Gastroesophageal sphincter (tissue), 4 donors: ENCODE results near the gene PIAS3. TPM values are rescaled to one million over a fixed set of nuclear protein-coding genes. Genes with fewer than 3 reads are reported as not detected.
A peak's percentile ranks its signal among the peaks of the same experiment; 100 is the strongest.

Experiments
- ATAC-seq: fragments of 150-250 bp; one replicate; pipeline ENCODE4 v1.9.1; 2016; ENCODE audit warnings: mild to moderate bottlenecking, moderate library complexity
- H3K27ac ChIP-seq, 4 donors: fragments of 200-600 bp; sonication (generic) in 3 of 4; 1 replicate in 3 of 4; 2 replicates in 1 of 4; pipeline ENCODE4 v1.5.1; 2016 to 2019
- H3K27me3 ChIP-seq: fragments of 200-600 bp; sonication (generic); one replicate; pipeline ENCODE4 v1.5.1; 2019
- H3K36me3 ChIP-seq, 2 donors: fragments of 200-600 bp; sonication (generic); one replicate each; pipeline ENCODE4 v1.5.1; 2019; ENCODE audit warnings: control low read depth in 1 of 2
- H3K4me1 ChIP-seq, 3 donors: fragments of 200-600 bp; sonication (generic); 1 replicate in 2 of 3; 2 replicates in 1 of 3; pipeline ENCODE4 v1.5.1; 2016 to 2019; ENCODE audit warnings: control low read depth in 2 of 3
- H3K4me3 ChIP-seq, 2 donors: fragments of 200-600 bp; sonication (generic); one replicate each; pipeline ENCODE4 v1.5.1; 2019; ENCODE audit warnings: mild to moderate bottlenecking in 1 of 2, moderate library complexity in 1 of 2
- H3K9me3 ChIP-seq, 3 donors: fragments of 200-600 bp; sonication (generic); one replicate each; pipeline ENCODE4 v1.5.1; 2017 to 2019; ENCODE audit warnings: control low read depth in 2 of 3
- EP300 ChIP-seq: sonication (generic); formaldehyde crosslinking; IDR thresholded peaks from one replicate; pipeline ENCODE4 v1.6.1; 2017; ENCODE audit warnings: antibody characterized with exemption, mild to moderate bottlenecking
- POLR2A ChIP-seq, 2 donors: fragments of 450-650 bp; IDR thresholded peaks; one replicate each; pipeline ENCODE4 v1.6.1; 2017; ENCODE audit warnings: antibody characterized with exemption in 2 of 2, mild to moderate bottlenecking in 2 of 2, moderate library complexity in 1 of 2
- POLR2AphosphoS5 ChIP-seq: sonication (generic); formaldehyde crosslinking; IDR thresholded peaks from one replicate; pipeline ENCODE4 v1.6.1; 2017; ENCODE audit warnings: antibody characterized with exemption
- WGBS, 2 donors: methylation state at CpG; one replicate each; pipeline ENCODE4 v1.1.5; 2018; ENCODE audit warnings: low coverage in 1 of 2; 5-methylcytosine and 5-hydroxymethylcytosine counted together
- total RNA-seq, 4 donors: library from RNA; depleted of rRNA; stranded (reverse); fragments of >200 nt; gene quantifications; one replicate each; pipeline ENCODE4 v1.1.0, GENCODE V29; 2016
- TF ChIP-seq, protein P1 (sequence below), 4 experiments: fragments of 200-600 bp in 2 of 4; fragments of 450-650 bp in 2 of 4; sonication (generic) in 1 of 4; IDR thresholded peaks; one replicate each; pipeline ENCODE4 v1.5.1; 2017 to 2019; ENCODE audit warnings: antibody characterized with exemption in 4 of 4, mild to moderate bottlenecking in 2 of 4, moderate library complexity in 2 of 4

PIAS3 gene
- total RNA-seq, 4 donors from 2014 or later, result 14.0 to 26.0 (median 19.2) TPM

DNA sequence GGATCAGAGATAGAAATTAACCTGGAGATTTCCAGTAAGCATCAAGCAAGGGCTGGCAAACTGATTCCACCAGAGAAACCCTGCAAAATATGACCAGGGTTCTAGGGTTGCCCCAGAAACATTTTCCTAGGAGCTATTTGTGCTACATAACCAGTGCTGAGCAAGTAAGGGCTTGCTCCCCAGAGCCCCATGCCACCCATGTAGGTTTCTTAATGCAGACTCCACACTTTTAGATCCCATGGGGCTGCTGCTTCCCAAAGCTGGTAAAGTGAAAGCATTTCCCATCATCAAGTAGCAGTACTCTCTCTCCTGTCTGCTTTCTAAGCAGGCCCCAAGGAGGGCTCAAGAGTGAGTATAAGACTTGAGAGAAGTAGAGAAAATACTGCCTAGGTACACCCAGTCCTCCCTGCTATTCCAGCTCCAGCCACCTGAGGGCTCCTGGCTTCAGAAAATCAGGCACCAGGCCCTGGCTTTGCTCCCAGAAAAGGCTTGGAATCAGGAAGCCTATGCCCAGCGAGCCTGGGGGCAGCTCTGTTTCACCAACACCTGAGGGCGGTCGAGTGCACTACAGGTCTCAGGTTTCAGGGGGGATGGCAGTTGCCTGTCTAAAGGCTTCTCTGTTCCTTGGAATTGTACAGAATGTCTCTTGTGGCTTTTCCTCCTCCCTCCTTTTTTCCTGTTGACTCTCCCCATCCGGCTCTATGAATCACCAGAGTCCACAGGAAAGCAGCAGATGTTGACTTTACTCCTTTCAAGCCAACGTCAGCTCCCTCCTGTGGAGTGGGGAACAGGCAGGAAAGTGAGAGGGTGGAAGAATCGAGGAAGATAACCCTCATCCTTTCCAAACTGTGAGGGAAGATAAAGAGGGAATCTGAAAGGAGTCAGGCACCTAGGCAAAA is 33.0 kb upstream of the PIAS3 start:
- WGBS, 2 donors, result 0% methylated on average over 2 to 4 of the region's 6 CpGs
- no peaks in the 10 kb centered on the region for H3K36me3 ChIP-seq
- H3K27me3 ChIP-seq, result no peaks in the 10 kb centered on the region
- no peaks in the 10 kb centered on the region for H3K9me3 ChIP-seq
- H3K4me1 ChIP-seq, result peaks cover 7 to 25% (median 14%) of the 10 kb centered on the region in 3 donors
- peak overlapping the region; percentile 68 to 91 (median 84) for H3K27ac ChIP-seq
- peak overlapping the region in 1 of 2 donors; percentile 5 for H3K4me3 ChIP-seq
- ATAC-seq, result peak; percentile 96
- TF ChIP-seq POLR2A (IDR thresholded peaks at IDR 0.05) (no peak), POLR2AphosphoS5 (no peak)
- TF ChIP-seq, protein P1, sequence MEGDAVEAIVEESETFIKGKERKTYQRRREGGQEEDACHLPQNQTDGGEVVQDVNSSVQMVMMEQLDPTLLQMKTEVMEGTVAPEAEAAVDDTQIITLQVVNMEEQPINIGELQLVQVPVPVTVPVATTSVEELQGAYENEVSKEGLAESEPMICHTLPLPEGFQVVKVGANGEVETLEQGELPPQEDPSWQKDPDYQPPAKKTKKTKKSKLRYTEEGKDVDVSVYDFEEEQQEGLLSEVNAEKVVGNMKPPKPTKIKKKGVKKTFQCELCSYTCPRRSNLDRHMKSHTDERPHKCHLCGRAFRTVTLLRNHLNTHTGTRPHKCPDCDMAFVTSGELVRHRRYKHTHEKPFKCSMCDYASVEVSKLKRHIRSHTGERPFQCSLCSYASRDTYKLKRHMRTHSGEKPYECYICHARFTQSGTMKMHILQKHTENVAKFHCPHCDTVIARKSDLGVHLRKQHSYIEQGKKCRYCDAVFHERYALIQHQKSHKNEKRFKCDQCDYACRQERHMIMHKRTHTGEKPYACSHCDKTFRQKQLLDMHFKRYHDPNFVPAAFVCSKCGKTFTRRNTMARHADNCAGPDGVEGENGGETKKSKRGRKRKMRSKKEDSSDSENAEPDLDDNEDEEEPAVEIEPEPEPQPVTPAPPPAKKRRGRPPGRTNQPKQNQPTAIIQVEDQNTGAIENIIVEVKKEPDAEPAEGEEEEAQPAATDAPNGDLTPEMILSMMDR (IDR thresholded peaks at IDR 0.05), result peak; percentile 91 to 98 (median 94)

DNA sequence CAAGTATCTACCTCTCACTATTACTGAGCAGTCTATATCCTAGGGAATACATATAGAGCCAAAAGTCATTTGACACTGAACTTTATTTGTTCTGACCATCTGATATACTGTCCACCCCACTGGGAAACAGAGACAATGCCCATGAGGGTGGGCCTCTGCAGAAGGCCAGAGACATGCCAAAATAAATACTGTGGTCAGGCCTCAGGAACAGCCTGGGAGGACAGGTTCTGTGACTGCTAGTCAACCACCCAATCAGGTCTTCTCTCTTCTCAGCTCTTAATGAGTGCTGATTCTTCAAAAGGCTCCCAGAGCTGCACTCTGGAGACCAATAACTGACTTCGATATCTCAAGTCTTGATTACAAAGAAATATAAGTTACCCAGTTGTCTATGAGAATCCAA is 32.3 kb upstream of the PIAS3 start:
- H3K4me3 ChIP-seq, result no peak overlapping the region
- no peaks in the 10 kb centered on the region for H3K36me3 ChIP-seq
- TF ChIP-seq EP300 (no peak), POLR2AphosphoS5 (no peak), POLR2A (IDR thresholded peaks at IDR 0.05) (no peak)
- TF ChIP-seq, protein P1 (IDR thresholded peaks at IDR 0.05), result no peak
- ATAC-seq, result no peak
- H3K9me3 ChIP-seq, result no peaks in the 10 kb centered on the region
- H3K27me3 ChIP-seq, result no peaks in the 10 kb centered on the region
- WGBS, 2 donors, result 40 to 43% methylated on average over 1 of the region's 1 CpG
- peaks cover 7 to 30% (median 14%) of the 10 kb centered on the region in 3 donors for H3K4me1 ChIP-seq
- peak overlapping the region; percentile 68 to 91 (median 84) for H3K27ac ChIP-seq

DNA sequence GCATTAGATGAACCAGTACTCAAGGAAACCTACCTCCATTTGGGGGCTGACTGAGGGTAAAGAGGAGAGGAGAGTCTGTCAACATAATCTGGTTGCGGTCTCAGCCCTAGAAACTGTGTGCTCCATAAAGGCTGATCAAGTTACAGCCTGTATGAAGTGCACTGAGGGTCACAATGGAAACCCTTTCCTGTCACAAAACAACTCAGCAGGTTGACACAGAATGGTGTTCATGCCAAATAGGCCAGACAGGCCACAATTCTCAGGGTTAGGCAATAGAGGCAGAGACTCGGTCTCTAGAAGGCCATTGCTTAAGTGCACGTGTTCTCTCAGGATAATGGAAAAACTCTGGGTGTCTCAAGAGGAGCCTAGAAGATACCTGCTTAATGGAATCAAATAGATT is 30.8 kb upstream of the PIAS3 start:
- WGBS, 2 donors, result 84 to 88% methylated on average over 3 of the region's 3 CpGs
- Histone ChIP-seq H3K4me1 (peaks cover 7 to 42% (median 17%) of the 10 kb centered on the region in 3 donors), H3K4me3 (no peak overlapping the region), H3K9me3 (no peaks in the 10 kb centered on the region), H3K27me3 (no peaks in the 10 kb centered on the region), H3K27ac (no peak overlapping the region), H3K36me3 (no peaks in the 10 kb centered on the region)
- TF ChIP-seq, protein P1 (IDR thresholded peaks at IDR 0.05), result no peak
- no peak for TF ChIP-seq EP300
- TF ChIP-seq POLR2AphosphoS5, result no peak
- no peak for TF ChIP-seq POLR2A (IDR thresholded peaks at IDR 0.05)
- ATAC-seq, result no peak

DNA sequence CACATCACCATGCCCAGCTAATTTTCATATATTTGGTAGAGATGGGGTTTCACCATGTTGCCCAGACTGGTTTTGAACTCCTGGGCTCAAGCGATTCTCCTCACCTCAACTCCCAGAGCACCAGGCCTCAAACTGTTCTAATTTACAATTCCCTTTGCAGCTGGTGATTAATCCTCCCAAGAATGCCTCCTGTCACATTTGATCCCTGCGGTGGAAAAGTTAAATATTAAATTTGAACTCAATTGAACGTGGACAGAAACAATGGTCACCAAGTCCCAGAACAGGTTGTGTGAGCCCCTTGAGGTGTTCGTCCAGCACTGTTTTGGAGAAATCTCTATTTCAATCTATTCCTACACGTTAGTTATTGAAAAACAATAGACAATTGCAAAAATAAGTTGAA is 28.8 kb upstream of the PIAS3 start:
- no peak for TF ChIP-seq POLR2AphosphoS5
- no peak for TF ChIP-seq EP300
- TF ChIP-seq, protein P1 (IDR thresholded peaks at IDR 0.05), result no peak
- no peak for TF ChIP-seq POLR2A (IDR thresholded peaks at IDR 0.05)
- Histone ChIP-seq H3K4me1 (peaks cover 7 to 35% (median 17%) of the 10 kb centered on the region in 3 donors), H3K27ac (no peak overlapping the region), H3K9me3 (no peaks in the 10 kb centered on the region), H3K4me3 (no peak overlapping the region), H3K36me3 (no peaks in the 10 kb centered on the region), H3K27me3 (no peaks in the 10 kb centered on the region)
- ATAC-seq, result no peak
- WGBS, 2 donors, result 62 to 79% methylated on average over 3 to 5 of the region's 5 CpGs

DNA sequence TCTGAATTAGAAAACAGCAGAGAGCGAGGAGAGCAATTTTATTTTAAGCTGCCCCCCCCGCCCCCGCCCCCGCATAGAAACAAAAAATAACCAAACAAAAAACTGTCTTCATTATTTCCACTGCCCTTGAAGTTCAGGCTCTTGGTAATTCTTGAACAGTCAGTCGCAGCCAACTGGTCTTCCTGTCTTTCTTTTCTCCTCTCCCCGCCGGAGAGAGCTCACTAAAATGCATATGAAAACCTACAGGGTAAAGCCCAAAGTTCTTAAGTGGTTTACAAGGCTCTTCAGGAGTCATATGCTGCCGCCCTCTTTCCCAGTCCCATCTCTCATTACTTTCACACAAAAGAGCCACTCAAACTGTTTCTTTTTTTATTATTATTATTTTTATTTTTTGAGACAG is 27.9 kb upstream of the PIAS3 start:
- Histone ChIP-seq H3K27ac (peak overlapping the region in 1 of 4 donors; percentile 38), H3K4me3 (no peak overlapping the region), H3K4me1 (peaks cover 4 to 27% (median 10%) of the 10 kb centered on the region in 3 donors), H3K36me3 (no peaks in the 10 kb centered on the region), H3K9me3 (no peaks in the 10 kb centered on the region), H3K27me3 (no peaks in the 10 kb centered on the region)
- TF ChIP-seq EP300, result no peak
- TF ChIP-seq, protein P1 (IDR thresholded peaks at IDR 0.05), result no peak
- TF ChIP-seq POLR2AphosphoS5, result no peak
- no peak for TF ChIP-seq POLR2A (IDR thresholded peaks at IDR 0.05)
- WGBS, 2 donors, result 50 to 52% methylated on average over 6 to 7 of the region's 8 CpGs
- ATAC-seq, result no peak
